Nephron (organoid): ENCODE results near the gene PPP1R14C.

ENCODE experiments used
- H3K27ac Mint-ChIP-seq, 3 experiments: 2 replicates each; pipeline ENCODE4 v1.8.0; 2020; ENCODE audit warnings: mixed read lengths in 3 of 3, mild to moderate bottlenecking in 2 of 3, moderate library complexity in 1 of 3
- H3K27me3 Mint-ChIP-seq: 2 replicates; pipeline ENCODE4 v1.8.0; 2021; ENCODE audit warnings: low read depth, mild to moderate bottlenecking, moderate library complexity, mixed read lengths
- H3K36me3 Mint-ChIP-seq: 2 replicates; pipeline ENCODE4 v1.8.0; 2020; ENCODE audit warnings: low read depth, mixed read lengths
- H3K4me1 Mint-ChIP-seq: 2 replicates; pipeline ENCODE4 v1.8.0; 2020; ENCODE audit warnings: mixed read lengths
- H3K4me3 Mint-ChIP-seq, 3 experiments: 2 replicates each; pipeline ENCODE4 v1.8.0; 2020; ENCODE audit warnings: mild to moderate bottlenecking in 3 of 3, mixed read lengths in 3 of 3, moderate library complexity in 2 of 3
- H3K9me3 Mint-ChIP-seq: 2 replicates; pipeline ENCODE4 v1.8.0; 2020; ENCODE audit warnings: mixed read lengths
- TF ChIP-seq, protein P1 (sequence below), 3 experiments: fragments of 200-600 bp; sonication (generic); IDR thresholded peaks; one replicate each; pipeline ENCODE4 v1.5.0; 2021; ENCODE audit warnings: antibody characterized with exemption in 3 of 3; ENCODE audit not compliant: unreplicated experiment in 3 of 3

Gene PPP1R14C

DNA sequence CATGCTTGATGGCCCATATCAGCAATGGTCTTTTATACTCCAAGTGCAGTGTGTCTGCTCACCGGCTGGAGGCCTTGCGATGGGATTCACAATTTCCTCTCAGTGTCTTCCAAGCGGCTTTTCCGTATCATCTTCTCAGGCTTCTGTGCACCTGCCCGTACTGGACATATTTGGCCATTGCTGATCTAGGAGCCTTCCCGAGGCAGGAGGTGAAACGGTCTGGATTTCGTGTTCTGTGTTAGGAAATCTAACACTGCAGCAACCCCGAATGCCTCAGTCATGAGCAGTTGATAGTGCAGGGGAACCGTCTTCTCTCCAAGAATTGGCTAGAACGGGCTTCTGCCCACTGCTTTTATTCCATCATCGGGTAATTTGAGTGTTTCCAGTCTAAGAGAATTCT, 60.5 kb downstream of the PPP1R14C start:
- TF ChIP-seq, protein P1, sequence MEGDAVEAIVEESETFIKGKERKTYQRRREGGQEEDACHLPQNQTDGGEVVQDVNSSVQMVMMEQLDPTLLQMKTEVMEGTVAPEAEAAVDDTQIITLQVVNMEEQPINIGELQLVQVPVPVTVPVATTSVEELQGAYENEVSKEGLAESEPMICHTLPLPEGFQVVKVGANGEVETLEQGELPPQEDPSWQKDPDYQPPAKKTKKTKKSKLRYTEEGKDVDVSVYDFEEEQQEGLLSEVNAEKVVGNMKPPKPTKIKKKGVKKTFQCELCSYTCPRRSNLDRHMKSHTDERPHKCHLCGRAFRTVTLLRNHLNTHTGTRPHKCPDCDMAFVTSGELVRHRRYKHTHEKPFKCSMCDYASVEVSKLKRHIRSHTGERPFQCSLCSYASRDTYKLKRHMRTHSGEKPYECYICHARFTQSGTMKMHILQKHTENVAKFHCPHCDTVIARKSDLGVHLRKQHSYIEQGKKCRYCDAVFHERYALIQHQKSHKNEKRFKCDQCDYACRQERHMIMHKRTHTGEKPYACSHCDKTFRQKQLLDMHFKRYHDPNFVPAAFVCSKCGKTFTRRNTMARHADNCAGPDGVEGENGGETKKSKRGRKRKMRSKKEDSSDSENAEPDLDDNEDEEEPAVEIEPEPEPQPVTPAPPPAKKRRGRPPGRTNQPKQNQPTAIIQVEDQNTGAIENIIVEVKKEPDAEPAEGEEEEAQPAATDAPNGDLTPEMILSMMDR (IDR thresholded peaks at IDR 0.05; ENCODE audit: unreplicated experiment in 3 of 3) = no peak
- Mint-ChIP-seq H3K4me3 (no peak overlapping the region), H3K9me3 (peaks cover 3% of the 10 kb centered on the region), H3K4me1 (peaks cover 19% of the 10 kb centered on the region), H3K36me3 (peaks cover 3% of the 10 kb centered on the region), H3K27me3 (peaks cover 61% of the 10 kb centered on the region), H3K27ac (peak overlapping the region in 2 of 3 experiments; percentile 3 to 84)

DNA sequence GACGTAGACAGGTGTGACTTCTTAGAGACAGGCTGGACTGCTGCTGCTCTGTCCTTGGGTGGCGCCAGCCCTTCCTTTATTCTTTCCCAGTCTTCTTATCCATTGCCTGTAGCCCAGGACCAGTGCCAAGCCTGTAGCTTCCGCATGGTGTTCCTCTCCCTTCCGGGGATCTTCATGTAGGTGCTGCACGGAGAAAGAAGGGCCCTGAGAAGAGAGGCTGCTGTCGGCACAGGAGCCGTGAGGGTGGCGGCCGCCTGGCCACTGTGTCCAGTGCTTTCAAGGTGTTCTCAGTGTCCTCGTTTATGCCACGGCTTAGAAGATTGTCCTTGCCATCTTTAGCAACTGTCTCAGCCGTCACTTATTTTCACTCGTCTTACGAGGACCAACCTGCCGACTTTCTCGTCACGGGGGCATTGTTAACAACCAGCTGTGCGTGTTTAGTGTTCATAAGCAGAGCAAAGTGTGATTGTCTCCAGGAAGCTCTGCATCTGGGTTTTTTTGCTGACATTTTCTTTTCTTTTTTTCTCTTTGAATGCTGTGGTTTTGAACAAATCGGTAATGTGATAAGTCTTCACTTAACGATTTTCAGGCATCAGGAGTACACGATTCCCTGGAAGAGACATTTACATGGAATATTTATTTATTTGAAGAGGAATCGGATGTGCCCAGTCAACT, 61.2 kb downstream of the PPP1R14C start:
- Mint-ChIP-seq H3K27ac (peak overlapping the region in 1 of 3 experiments; percentile 39), H3K4me3 (no peak overlapping the region), H3K27me3 (peaks cover 55% of the 10 kb centered on the region), H3K9me3 (peaks cover 3% of the 10 kb centered on the region), H3K36me3 (no peaks in the 10 kb centered on the region), H3K4me1 (peaks cover 19% of the 10 kb centered on the region)
- TF ChIP-seq, protein P1 (IDR thresholded peaks at IDR 0.05; ENCODE audit: unreplicated experiment in 3 of 3) = no peak

DNA sequence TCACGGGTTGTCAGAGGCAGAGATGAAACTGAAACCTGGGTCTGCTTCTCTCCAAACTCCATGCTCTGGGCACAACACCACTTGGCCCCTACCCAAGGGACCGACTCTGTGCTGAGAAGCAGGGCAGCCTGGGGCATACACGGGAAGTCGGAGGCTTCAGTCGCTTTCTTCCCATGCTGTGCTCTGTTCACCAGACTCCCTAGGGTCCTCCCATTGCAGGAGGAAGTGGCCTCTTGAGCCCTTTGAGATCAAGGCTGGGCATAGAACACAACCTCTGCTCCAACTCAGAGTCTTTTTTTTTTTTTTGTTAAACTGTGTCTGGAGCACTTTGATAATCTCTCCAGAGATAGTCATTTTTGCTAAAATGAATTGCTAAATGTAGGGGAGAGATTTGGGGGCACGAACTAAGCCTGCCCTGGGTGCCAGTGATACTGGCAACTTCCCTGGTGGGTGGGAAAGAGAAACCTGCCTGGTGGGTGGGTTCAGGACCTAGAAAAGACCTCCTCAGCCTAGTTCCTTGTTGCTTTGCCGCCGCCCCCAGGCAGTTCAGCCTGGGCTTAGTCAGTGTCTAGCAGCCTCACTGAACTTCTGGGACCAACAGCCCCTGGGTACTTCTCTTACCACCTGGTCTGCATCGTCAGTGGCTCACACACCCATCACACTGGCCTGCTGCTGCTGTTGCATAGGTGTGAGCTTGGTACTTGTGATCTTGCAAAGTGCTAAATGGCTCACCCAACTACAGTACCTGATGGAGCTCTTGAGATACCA, 62.0 kb downstream of the PPP1R14C start:
- Mint-ChIP-seq H3K27me3 (peaks cover 54% of the 10 kb centered on the region), H3K4me3 (no peak overlapping the region), H3K27ac (no peak overlapping the region), H3K36me3 (no peaks in the 10 kb centered on the region), H3K4me1 (peaks cover 19% of the 10 kb centered on the region), H3K9me3 (peaks cover 3% of the 10 kb centered on the region)
- TF ChIP-seq, protein P1 (IDR thresholded peaks at IDR 0.05; ENCODE audit: unreplicated experiment in 3 of 3) = no peak

- Mint-ChIP-seq H3K36me3 (no peaks in the 10 kb centered on the region), H3K9me3 (peaks cover 3% of the 10 kb centered on the region), H3K27me3 (peaks cover 37% of the 10 kb centered on the region), H3K4me1 (peaks cover 12% of the 10 kb centered on the region), H3K27ac (no peak overlapping the region), H3K4me3 (no peak overlapping the region)
- TF ChIP-seq, protein P1 (IDR thresholded peaks at IDR 0.05; ENCODE audit: unreplicated experiment in 3 of 3) = no peak
These were observed 65.2 kb downstream of the PPP1R14C start for GRCh38 chr6:150207931-150208570.

DNA sequence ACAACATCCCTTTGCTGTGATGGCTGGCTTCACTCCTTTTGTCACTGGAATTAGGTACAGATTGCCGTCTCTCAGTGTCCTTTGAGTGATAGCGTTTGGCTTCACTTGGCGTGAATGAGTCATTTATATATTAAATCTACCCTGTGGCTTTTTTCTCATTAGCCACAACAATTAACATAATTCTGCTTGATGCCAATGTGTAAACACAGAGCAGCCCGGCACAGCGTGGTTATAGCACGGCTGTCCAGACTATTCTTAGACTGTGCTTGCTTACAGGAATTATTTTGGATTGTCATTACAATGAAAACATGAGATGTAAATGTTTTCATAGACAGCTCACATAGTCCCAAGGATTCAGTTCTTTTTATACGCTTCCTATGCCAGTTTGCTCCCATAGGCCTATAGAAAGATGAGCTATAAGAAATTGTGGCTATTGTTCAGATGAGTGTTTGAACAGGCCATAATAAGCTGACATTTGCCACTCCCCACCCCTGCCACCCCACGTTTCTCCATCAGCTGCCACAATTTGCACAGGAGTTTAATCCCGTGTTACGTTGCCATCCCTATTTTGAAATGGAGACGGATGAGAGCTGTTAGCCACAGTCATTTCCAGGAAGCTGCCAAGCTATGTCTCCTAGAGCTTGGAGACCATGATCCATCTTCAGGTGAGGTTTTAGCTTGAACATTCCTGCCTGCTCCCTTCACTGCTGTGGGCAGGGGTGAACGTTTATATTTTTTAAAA, 65.9 kb downstream of the PPP1R14C start:
- TF ChIP-seq, protein P1 (IDR thresholded peaks at IDR 0.05; ENCODE audit: unreplicated experiment in 3 of 3) = no peak
- H3K27me3 Mint-ChIP-seq = peaks cover 29% of the 10 kb centered on the region
- peaks cover 8% of the 10 kb centered on the region for H3K4me1 Mint-ChIP-seq

More for the DNA sequence above, 65.9 kb downstream of the PPP1R14C start:
- Mint-ChIP-seq H3K9me3 (peaks cover 3% of the 10 kb centered on the region), H3K36me3 (no peaks in the 10 kb centered on the region), H3K27ac (no peak overlapping the region), H3K4me3 (no peak overlapping the region)
